Muscle layer of duodenum (tissue), 2 donors: ENCODE data around the gene PPP6R3.

Source experiments
- H3K27ac ChIP-seq: one replicate; pipeline ENCODE4 v1.7.0; 2013; ENCODE audit warnings: mild to moderate bottlenecking, low read length
- H3K27me3 ChIP-seq: one replicate; pipeline ENCODE4 v1.7.0; 2013; ENCODE audit warnings: low read depth, mild to moderate bottlenecking, control low read depth, low read length
- H3K36me3 ChIP-seq, 2 donors: one replicate each; pipeline ENCODE4 v1.7.0; 2013; ENCODE audit warnings: low read length in 2 of 2, control low read depth in 1 of 2, mild to moderate bottlenecking in 1 of 2; ENCODE audit not compliant: insufficient read depth in 2 of 2, control insufficient read depth in 1 of 2
- H3K4me1 ChIP-seq, 2 donors: one replicate each; pipeline ENCODE4 v1.7.0; 2013; ENCODE audit warnings: low read length in 2 of 2, mild to moderate bottlenecking in 2 of 2, control low read depth in 1 of 2, moderate library complexity in 1 of 2; ENCODE audit not compliant: insufficient read depth in 2 of 2, control insufficient read depth in 1 of 2
- H3K4me3 ChIP-seq, 2 donors: one replicate each; pipeline ENCODE4 v1.7.0; 2013; ENCODE audit warnings: low read length in 2 of 2, low read depth in 1 of 2, mild to moderate bottlenecking in 1 of 2
- H3K9me3 ChIP-seq, 2 donors: one replicate each; pipeline ENCODE4 v1.7.0; 2013; ENCODE audit warnings: low read length in 2 of 2, control low read depth in 1 of 2, mild to moderate bottlenecking in 1 of 2; ENCODE audit not compliant: control insufficient read depth in 1 of 2
- donor health status: healthy.

Gene PPP6R3

DNA sequence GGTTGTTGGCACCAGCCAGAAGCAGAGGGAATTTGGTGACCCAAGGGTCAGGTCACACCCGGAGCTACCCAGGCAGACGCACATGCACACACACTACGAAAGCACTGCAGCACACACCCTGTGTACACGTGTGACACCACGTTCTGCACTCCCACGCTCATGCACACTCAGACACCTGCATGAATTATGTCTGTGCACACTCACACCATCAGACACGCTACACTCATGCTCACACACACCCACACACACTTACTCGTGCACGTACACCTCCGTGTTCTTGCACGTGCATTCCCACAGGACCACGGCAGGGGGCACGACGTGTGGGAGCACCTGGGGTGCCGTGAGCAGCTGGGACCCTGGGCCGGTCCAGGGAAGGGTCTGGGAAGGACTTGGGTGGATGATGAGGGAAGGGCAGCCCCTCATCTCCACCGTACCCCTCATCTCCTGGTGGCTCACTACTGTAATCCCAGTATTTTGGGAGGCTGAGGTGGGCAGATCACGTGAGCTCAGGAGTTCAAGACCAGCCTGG is 203.0 kb downstream of the PPP6R3 start:
- no peaks in the 10 kb centered on the region for H3K4me1 ChIP-seq
- H3K27me3 ChIP-seq: no peaks in the 10 kb centered on the region
- no peak overlapping the region for H3K4me3 ChIP-seq
- no peaks in the 10 kb centered on the region for H3K36me3 ChIP-seq
- H3K27ac ChIP-seq: no peak overlapping the region
- no peaks in the 10 kb centered on the region for H3K9me3 ChIP-seq

DNA sequence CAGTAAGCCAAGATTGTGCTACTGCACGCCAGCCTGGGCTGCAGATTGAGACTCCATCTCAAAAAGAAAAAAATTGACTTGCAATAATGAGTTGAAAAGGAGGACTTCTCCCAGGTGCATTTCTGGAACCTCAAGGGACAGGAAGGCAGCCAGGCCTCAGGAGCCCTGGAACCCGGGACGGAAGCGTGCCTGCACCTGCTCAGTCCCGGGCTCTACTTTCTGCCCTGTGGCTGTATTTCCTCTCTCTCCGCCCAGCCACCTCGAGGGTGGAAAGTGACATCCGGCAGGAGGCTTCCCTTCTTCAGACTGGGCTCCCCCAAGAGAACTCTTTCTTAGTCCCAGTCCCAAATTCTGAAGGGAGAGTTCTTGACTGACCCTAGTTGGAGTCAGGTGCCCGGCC is 203.6 kb downstream of the PPP6R3 start:
- H3K27me3 ChIP-seq: no peaks in the 10 kb centered on the region
- no peak overlapping the region for H3K4me3 ChIP-seq
- H3K36me3 ChIP-seq: no peaks in the 10 kb centered on the region
- H3K9me3 ChIP-seq: no peaks in the 10 kb centered on the region
- H3K4me1 ChIP-seq: no peaks in the 10 kb centered on the region
- no peak overlapping the region for H3K27ac ChIP-seq

DNA sequence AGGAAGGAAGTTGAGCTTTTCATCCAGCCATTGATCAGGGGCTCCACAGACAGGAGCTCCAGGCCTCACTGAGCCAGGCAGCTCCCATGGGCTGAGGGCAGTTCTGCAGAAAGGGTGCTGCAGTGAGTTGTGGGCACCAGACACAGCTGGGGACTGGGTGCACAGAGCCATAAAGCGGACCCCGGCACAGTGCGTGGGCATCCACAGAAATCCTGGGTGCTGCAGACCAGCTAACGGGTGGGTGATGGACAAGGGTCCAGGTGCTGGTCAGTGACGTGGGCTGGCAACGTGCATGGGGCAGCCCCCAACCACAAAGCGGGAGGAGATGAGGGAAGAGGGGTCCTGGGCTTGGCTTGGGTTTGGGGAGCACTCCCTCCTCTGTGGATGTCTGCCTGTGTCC is 204.4 kb downstream of the PPP6R3 start:
- no peaks in the 10 kb centered on the region for H3K27me3 ChIP-seq
- no peak overlapping the region for H3K27ac ChIP-seq
- no peak overlapping the region for H3K4me3 ChIP-seq
- H3K36me3 ChIP-seq: no peaks in the 10 kb centered on the region
- H3K4me1 ChIP-seq: no peaks in the 10 kb centered on the region
- H3K9me3 ChIP-seq: no peaks in the 10 kb centered on the region
